HG03139 (cell line): ENCODE data around the gene RBM42.
A peak's percentile ranks its signal among the peaks of the same experiment; 100 is the strongest.
"Not testable (repeated sequence)": the region's sequence is repeated elsewhere in the genome, so short reads cannot be mapped to it uniquely, and the experiment has no call there.

Source experiments
- ATAC-seq: cut with Tn5 transposase; IDR thresholded peaks from one replicate; pipeline ENCODE4 v1.9.1; 2021; ENCODE audit not compliant: unreplicated experiment

RBM42 gene

DNA sequence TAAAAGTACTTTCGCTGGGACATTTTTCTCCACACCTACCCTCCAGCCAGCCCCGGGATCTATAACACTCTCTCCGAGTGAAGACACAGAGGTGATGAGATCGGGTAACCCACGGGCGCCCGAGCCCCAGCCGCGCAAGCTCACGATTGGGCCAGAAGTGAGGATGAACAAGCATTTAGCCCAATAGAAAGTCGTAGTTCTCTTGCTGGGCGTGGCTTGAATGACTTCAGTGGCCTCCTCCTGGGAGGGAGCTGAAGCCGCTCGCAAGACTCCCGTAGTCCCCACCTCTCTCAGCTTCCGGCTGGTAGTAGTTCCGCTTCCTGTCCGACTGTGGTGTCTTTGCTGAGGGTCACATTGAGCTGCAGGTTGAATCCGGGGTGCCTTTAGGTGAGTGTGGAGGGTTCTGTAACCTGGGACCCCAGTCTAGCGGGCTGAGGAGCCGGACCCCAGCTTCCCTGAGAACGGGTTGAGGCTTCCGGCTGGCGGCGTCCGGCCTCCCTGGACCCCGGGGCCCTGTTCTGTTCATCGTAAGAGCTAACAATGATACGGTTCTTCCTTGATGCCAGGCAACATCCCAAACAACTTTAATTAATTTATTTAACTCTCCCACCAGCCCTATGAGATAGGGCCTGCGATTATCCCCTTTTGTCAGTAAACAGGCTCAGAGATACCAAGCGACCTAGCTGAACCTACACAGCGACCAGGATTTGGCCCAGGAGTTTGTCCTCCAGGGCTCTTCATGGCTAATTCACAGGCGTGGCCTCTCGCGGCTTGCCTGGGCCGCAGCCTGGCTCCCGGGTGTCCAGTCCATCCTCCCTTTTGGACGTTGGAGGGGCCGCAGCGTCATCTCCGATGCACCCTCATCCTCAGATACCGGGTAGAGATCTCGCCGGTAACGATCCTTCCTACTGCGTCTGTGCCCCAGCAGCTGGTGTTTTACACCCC lies 19.5 kb downstream of the RBM42 start, which contains the start of gene COX6B1:
Gene COX6B1, plus strand, starts transcription at position 307 of the 945 bp plus-strand sequence. CDS start 2,921 bp downstream, outside the sequence.
- ATAC-seq: peak; percentile 41

DNA sequence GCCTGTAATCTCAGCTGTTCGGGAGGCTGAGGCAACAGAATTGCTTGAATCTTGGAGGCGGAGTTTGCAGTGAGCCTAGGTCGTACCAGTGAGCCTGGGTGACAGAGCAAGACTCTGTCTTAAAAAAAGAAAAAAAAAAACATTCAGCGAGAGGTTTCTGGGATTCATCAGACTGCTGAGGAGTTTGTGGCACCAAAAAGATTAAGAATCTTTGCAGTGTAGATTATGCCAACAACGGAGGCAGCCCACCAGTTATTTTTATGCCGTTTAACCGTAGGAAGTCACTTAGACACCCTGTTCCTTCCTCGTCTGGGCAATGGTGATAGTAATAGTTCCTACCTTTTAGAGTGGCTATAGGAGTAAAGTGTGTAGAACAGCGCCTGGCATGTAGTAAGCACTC lies 21.7 kb downstream of the RBM42 start:
- ATAC-seq: no peak

DNA sequence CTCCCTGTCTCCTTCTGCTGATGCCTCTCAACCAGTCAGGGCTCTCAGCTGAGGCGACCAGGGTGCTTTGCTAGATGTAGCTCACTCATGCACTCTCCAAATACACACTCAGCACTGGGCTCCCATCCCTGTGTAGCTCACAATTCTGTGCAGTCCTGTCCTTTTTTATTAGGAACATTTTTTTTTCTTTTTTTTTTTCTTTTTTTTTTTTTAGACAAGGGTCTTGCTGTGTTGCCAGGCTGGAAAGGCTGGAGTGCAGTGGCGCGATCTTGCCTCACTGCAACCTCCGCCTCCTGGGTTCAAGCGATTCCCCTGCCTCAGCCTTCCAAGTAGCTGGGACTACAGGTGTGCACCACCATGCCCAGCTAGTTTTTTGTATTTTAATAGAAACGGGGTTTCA lies 26.0 kb downstream of the RBM42 start:
- not testable (repeated sequence) for ATAC-seq

DNA sequence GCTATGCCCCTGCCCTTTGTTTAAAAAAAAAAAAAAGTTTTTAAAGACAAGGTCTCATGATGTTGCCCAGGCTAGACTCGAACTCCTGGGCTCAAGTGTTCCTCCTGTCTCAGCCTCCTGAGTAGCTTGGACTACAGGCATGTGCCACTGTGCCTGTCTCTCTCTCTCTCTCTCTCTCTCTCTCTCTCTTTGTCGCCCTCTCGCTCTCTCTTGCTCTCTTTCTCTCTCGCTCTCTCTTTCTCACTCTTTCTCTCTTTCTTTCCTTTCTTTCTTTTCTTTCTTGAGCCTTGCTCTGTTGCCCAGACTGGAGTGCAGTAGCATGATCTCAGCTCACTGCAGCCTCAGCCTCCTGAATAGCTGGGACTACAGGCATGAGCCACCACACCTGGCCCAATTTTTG lies 26.8 kb downstream of the RBM42 start:
- ATAC-seq: no peak

DNA sequence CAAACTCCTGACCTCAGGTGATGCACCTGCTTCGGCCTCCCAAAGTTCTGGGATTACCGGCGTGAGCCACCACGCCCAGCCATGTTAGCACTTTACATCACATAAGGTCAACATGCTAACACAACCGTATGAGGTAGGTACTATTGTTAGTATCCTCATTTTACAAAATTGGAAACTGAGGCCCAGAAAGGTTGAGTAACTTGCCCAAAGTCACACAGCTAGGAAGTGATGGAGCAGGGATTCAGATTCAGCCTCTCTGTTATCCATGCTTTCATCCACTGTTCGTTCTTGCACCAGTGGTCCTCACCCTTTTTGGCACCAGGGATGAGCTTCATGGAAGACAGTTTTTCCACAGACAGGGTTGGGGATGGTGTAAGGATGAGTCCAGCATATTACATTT lies 27.9 kb downstream of the RBM42 start:
- ATAC-seq: no peak

DNA sequence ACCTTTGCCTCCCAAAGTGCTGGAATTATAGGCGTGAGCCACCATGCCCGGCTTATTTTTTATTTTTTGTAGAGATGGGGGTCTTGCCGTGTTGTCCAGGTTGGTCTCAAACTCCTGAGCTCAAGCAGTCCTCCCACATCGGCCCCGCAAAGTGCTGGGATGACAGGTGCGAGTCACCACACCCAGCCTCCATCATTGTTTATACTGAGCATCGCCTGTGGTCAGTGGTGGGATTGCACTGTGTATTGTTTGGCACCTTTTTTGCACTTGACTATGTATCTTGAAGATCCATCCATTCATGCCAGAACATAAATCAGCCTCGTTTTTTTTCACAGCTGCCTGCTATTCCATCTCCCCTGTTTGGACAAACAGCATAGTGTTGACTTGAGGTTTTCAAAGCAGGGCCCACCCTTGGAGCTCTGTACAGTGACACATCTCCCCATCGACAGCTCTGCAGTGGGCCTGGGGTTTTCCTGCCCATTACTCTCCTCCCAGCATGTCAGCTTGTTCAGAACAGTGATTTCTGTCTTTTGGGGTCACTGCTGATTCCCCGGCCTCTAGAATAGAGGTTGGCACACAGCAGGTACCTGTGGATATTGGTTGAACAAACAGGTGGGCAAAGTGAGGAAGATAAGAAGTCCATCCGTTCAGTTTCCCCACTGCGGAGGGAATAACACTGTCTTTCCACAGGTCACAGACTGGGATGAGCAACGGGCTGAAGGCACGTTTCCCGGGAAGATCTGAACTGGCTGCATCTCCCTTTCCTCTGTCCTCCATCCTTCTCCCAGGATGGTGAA lies 29.3 kb downstream of the RBM42 start:
- no peak for ATAC-seq

DNA sequence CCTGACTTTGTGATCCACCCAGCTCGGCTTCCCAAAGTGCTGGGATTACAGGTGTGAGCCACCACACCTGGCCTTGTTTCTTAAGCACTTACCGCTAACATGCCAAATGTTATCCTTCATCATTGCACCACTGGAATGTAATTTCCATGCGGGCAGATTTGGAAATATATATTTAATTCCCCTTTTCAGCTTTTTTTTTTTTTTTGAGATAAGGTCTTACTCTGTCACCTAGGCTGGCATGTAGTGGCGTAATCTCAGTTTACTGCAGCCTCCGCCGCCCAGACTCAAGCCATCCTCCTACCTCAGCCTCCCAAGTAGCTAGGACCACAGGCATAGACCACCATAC lies 33.1 kb downstream of the RBM42 start:
- ATAC-seq: no peak

DNA sequence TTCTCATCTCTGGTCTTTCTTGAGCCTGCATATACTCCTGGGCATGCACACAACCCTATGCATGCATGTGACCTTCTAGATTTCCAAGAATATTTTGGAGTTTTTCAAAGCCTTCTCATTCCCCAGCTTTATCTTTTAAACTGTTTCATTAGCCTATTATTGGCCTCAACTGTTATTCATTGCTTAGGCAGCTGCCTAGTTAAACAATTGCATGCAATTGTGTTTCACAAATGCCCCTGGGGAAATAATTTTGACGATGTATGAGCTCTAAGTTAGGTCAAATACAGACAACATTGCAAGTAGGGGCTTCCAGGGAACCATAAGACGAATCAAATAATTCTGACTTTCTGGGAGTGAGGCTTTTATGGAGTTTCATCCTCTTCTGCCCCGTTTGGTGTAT lies 35.1 kb downstream of the RBM42 start:
- ATAC-seq: no peak

DNA sequence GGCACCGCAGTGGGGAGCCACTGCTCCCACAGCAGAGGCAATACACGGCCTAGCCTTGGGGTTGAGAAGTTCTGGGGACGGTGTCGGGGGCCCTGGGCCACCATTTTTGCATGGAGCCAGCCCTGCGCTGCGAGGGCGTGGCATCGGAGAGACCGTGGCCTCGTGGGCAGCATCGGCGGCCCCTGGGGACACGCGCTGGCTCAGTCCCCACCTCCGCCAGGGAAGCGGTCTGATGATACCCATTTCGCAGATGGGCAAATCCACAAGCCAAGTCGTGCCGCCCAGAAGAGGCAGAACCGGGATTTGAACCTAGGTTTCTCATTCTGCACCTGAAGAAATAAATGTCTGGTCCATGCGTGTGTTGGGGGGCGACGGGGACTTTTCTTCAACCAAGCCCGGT lies 36.3 kb downstream of the RBM42 start:
- no peak for ATAC-seq

DNA sequence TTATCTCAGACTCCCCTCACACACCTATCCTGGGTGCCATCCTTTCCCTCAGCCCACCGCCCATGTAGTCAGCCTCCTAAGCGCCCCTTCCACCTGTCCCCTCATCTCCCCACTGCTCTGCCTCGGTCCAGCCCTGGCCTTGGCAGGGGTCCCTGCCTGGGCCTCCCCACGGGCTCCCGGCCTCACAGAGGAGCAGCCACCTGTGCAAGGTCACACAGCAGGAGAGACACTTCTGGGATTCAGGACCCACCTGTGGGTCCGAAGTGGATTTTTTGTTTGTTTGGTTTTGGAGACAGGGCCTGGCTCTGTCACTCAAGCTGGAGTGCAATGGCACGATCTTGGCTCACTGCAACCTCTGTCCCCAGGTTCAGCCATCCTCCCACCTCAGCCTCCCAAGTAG lies 36.8 kb downstream of the RBM42 start:
- ATAC-seq: no peak

DNA sequence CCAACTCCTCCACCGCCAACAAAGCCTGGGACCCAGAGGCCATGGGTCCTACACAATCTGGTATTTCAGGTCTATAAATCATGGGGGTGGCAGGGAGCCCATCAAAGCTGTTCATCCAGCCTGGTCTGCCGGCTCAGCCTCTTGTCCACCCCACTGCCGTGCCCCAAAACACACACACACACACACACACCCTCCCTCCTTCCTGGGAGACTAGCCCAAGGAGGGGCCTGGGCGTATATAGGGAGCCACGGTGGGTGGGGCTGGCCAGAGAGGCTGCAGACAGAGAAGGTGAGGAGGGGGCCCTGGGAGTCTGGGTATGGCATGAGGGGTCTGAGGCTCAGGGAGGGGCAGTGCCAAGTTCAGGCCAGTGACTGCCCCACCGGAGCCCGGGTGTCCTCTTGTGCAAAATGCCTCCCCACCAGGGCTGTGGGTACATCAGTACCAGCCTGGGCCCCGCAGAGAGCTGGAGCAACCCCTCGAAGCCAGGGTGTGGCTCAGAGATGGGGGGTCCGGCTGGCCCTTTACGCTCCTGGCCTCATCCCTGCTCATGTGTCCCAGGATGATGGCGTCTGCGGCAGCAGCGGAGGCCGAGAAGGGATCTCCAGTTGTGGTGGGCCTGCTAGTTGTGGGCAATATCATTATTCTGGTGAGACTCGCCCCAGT lies 37.5 kb downstream of the RBM42 start, which contains the start of gene UPK1A:
Gene UPK1A, plus strand, starts transcription at position 267 of the 663 bp plus-strand sequence. Its CDS starts 296 bp downstream, at position 563.
- no peak for ATAC-seq

DNA sequence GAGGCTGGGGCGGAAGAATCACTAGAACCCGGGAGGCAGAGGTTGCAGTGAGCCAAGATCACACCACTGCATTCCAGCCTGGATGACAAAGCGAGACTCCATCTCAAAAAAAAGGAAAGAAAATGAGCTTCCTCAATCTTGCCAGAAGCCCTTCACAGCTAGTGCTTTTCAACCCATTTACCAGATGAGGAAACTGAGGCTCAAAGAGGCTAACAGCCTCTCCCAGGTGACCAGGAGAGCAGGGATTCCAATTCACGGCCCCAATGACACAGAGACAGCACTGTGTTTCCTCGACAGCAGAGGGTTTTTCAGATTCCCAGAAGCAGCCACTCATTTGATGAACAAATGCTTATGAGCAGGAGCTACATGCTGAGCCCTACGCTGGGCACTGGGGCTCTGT lies 40.7 kb downstream of the RBM42 start:
- ATAC-seq: no peak

DNA sequence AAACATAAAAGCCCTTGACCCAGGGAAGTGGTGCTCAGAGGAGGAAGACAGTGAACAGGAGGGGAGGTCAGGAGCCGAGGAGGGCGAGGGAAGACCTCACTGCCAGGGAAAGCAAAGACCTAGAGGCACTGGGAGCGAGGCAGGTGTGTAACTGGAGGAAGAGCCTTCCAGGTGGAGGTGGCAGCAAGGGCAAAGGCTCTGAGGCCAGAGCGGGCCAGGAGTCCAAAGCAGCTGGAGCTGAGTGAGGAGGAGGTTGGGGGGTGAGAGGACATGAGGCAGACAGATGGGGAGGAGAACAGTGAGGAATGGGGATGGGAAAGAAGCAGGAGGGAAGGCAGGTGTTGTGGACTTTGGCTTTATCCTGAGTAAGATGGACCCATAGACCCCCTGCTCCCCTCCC lies 41.1 kb downstream of the RBM42 start:
- ATAC-seq: no peak

DNA sequence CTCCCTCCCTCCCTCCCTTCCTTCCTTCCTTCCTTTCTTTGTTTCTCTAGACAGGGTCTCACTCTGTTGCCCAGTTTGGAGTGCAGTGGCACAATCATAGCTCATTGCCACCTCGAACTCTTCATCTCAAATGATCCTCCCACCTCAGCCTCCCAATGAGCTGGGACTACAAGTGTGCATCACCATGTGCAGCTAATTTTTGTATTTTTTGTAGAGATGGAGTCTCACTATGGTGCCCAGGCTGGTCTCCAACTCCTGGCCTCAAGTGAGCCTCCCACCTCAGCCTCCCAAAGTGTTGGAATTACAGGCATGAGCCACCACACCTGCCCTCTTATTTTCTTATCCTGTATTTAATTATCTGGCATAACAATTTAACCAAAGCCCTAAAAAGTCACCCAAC lies 41.9 kb downstream of the RBM42 start:
- no peak for ATAC-seq

DNA sequence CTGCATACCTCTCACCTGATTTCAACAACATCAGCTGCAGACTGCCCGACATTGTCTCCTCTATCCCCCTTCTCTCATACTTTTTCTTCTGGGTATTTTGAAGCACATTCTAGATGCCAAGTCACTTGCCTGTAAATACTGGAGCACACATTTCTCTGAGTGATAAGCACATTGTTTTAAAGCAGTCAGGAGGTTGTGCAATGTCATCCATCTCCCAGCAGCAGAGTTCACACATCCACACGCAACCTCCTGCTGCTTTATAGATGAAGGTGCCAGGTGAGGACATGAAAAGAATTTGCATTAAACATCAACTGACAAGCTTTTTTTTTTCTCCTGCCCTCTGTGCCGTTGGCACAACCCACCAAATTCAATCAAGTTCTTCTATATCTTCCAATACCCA lies 43.0 kb downstream of the RBM42 start:
- ATAC-seq: no peak

DNA sequence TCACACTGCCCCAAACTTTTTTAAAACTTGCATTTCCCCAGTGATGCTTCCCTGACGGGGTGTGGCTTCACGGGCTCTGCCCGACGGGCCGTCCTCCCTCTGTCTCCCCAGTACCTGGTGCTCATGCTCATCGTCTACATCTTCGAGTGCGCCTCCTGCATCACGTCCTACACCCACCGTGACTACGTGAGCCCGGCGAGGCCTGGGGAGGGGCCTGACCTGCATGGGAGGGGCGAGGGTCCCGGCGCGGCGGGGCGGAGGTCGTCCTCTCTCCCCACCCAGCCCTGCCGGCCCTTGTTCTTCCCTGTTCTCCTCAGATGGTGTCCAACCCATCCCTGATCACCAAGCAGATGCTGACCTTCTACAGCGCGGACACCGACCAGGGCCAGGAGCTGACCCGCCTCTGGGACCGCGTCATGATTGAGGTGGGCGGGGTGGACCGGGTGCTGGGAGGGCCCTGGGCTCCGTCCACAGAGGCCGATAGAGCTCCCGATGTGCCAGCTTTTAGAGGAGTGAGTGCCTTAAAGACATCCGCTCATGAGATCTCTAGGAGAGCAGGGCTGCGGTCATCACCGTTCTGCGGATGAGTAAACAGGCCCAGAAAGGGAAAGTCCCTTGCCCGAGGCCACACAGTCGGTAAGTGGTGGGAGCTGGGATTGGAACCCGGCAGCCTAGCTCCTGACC lies 44.4 kb downstream of the RBM42 start:
- ATAC-seq: no peak

DNA sequence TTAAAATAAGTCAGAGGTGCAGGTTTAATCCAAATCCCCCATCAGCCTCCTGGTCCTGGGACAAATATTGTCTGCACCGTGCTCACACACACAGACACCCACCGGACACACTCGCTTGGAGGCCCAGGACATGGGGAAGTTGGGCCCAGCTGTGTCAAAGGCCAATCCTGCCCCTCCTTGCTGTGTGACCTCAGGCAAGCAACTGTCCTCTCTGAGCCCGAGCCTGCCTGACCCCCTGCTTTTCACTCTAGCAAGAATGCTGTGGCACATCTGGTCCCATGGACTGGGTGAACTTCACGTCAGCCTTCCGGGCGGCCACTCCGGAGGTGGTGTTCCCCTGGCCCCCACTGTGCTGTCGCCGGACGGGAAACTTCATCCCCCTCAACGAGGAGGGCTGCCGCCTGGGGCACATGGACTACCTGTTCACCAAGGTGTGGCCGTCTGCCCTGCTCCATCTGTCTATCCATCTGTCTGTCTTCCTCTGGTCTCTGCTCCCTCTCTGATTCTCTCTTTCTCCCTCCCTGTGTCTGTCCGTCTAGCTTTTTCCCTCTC lies 46.8 kb downstream of the RBM42 start:
- no peak for ATAC-seq
